Measurements from ENCODE around the gene SBNO1. TPM values are rescaled to one million over a fixed set of nuclear protein-coding genes. Genes with fewer than 3 reads are reported as not detected.

The SBNO1 gene
- total RNA-seq, 4 donors from 2014 or later = 18.2 to 26.6 (median 25.8) TPM

DNA sequence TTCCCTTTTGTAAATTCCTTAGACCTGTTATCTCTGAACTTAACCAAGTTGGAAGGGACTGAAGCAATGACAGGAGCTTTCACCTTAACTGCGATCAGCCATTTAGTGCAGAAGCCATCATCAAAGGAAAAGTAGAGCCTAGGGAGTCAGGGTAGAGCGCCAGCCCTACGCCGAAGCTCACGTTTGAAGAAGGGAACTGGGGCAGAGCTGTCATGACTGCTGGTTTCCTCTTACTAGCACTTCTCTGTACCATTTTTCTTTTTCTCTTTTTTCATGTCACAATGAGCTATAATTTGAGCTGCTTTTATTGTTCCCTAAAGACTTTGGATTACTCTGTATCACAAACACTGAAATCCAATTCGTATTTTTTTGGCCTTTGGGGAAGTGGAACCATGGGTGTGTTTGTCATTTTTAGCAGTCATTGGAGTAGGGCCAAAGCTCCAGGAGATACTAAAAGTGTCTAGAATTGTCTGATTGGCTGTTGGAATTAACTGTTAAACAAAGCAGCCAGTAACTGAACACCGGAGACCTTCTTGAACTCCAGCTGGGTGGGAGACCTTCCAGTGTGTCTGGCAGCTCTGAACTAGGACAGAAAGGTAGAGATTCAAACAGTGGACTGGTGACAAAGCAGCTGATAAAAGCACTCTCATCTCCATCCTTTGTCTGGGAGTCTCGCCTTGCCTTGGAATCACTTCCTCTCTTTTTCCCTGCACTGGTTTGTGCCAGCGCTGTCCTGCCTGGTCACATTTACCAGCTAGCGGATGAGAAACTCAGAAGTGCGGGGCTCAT lies 122.3 kb downstream of the SBNO1 start:
- Histone ChIP-seq H3K9me3 (no peaks in the 10 kb centered on the region), H3K36me3 (no peaks in the 10 kb centered on the region), H3K4me3 (no peak overlapping the region), H3K4me1 (peaks cover 34% of the 10 kb centered on the region), H3K27ac (no peak overlapping the region), H3K27me3 (no peaks in the 10 kb centered on the region)
- TF ChIP-seq EP300 (IDR thresholded peaks at IDR 0.05) (no peak), POLR2A (IDR thresholded peaks at IDR 0.05) (no peak), POLR2AphosphoS5 (IDR thresholded peaks at IDR 0.05) (no peak)
- TF ChIP-seq, protein P1, sequence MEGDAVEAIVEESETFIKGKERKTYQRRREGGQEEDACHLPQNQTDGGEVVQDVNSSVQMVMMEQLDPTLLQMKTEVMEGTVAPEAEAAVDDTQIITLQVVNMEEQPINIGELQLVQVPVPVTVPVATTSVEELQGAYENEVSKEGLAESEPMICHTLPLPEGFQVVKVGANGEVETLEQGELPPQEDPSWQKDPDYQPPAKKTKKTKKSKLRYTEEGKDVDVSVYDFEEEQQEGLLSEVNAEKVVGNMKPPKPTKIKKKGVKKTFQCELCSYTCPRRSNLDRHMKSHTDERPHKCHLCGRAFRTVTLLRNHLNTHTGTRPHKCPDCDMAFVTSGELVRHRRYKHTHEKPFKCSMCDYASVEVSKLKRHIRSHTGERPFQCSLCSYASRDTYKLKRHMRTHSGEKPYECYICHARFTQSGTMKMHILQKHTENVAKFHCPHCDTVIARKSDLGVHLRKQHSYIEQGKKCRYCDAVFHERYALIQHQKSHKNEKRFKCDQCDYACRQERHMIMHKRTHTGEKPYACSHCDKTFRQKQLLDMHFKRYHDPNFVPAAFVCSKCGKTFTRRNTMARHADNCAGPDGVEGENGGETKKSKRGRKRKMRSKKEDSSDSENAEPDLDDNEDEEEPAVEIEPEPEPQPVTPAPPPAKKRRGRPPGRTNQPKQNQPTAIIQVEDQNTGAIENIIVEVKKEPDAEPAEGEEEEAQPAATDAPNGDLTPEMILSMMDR (IDR thresholded peaks at IDR 0.05) = no peak
- WGBS = 28% methylated on average over 11 of the region's 11 CpGs
- no peak for DNase-seq (ENCODE audit: low spot score in 2 of 2)

Other genes with a start within 250 kb of the SBNO1 start
- gene PITPNM2, start 213.8 kb downstream of the SBNO1 start, total RNA-seq = 10 to 100 TPM in 1 of 4 donors, 1 to 10 TPM in 3; 5.9 to 11.8 (median 6.9) TPM
- 10 to 100 TPM; 14.0 to 44.3 (median 14.3) TPM for gene MPHOSPH9, start 131.7 kb downstream of the SBNO1 start, total RNA-seq
- 10 to 100 TPM in 1 of 4 donors, 1 to 10 TPM in 3; 6.4 to 17.1 (median 8.2) TPM for gene MTRFR, start 131.4 kb downstream of the SBNO1 start, total RNA-seq
- gene CDK2AP1, start 93.0 kb downstream of the SBNO1 start, total RNA-seq = 100 to 1,000 TPM in 1 of 4 donors, 10 to 100 TPM in 3; 45.1 to 133 (median 84.4) TPM
- gene KMT5A, start 19.3 kb upstream of the SBNO1 start, total RNA-seq = 10 to 100 TPM; 52.2 to 70.1 (median 60.8) TPM
- gene RILPL2, start 71.8 kb upstream of the SBNO1 start, total RNA-seq = 1 to 10 TPM; 3.2 to 6.1 (median 4.3) TPM
- 10 to 100 TPM; 16.2 to 33.8 (median 20.3) TPM for gene SNRNP35, start 93.3 kb upstream of the SBNO1 start, total RNA-seq
- 10 to 100 TPM; 16.4 to 36.2 (median 24.2) TPM for gene RILPL1, start 168.9 kb upstream of the SBNO1 start, total RNA-seq
- gene TMED2, start 219.7 kb upstream of the SBNO1 start, total RNA-seq = 100 to 1,000 TPM in 1 of 4 donors, 10 to 100 TPM in 3; 61.6 to 101 (median 80.8) TPM
- gene DDX55, start 237.3 kb upstream of the SBNO1 start, total RNA-seq = 10 to 100 TPM; 23.6 to 57.1 (median 42.2) TPM